SH-SY5Y (cell line): ENCODE data around the gene HOMER1.

Source experiments
- GATA2 ChIP-seq: IDR thresholded peaks from 2 replicates; pipeline ENCODE4 v1.6.1; 2011; ENCODE audit warnings: mild to moderate bottlenecking, low read depth, low read length
- GATA3 ChIP-seq: IDR thresholded peaks from 2 replicates; pipeline ENCODE4 v1.6.1; 2011; ENCODE audit warnings: low read depth, mild to moderate bottlenecking, low read length, moderate library complexity

The HOMER1 gene

GRCh38 chr5:79535477-79536192, 21.7 kb upstream of the HOMER1 start:
- no peak for TF ChIP-seq GATA2
- no peak for TF ChIP-seq GATA3

DNA sequence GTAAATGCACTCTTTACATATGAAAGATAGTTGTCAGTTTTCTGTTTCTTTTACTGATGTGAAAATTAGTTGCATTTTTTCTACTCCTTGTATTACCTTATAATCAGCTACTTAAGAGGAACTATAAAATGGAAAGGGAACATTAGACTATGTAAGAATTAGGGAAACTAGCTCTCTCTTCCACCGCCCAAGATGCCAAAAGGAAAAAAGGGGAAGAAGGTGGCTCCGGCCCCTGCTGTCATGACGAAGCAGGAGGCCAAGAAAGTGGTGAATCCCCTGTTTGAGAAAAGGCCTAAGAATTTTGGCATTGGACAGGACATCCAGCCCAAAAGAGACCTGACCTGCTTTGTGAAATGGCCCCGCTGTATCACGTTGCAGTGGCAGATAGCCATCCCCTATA, 15.2 kb upstream of the HOMER1 start:
- TF ChIP-seq GATA2 = no peak
- no peak for TF ChIP-seq GATA3

GRCh38 chr5:79527431-79527830, 13.5 kb upstream of the HOMER1 start:
- no peak for TF ChIP-seq GATA2
- no peak for TF ChIP-seq GATA3

- TF ChIP-seq GATA3 = no peak
- TF ChIP-seq GATA2 = no peak
Observed at GRCh38 chr5:79526928-79527327, 13.0 kb upstream of the HOMER1 start.

- TF ChIP-seq GATA2 (no peak), GATA3 (no peak)
Observed at GRCh38 chr5:79526493-79526892, 12.6 kb upstream of the HOMER1 start.

GRCh38 chr5:79521156-79521555, 7.2 kb upstream of the HOMER1 start:
- TF ChIP-seq GATA2 (no peak), GATA3 (no peak)

- no peak for TF ChIP-seq GATA2
- no peak for TF ChIP-seq GATA3
Observed at GRCh38 chr5:79518718-79519117, 4.8 kb upstream of the HOMER1 start.

DNA sequence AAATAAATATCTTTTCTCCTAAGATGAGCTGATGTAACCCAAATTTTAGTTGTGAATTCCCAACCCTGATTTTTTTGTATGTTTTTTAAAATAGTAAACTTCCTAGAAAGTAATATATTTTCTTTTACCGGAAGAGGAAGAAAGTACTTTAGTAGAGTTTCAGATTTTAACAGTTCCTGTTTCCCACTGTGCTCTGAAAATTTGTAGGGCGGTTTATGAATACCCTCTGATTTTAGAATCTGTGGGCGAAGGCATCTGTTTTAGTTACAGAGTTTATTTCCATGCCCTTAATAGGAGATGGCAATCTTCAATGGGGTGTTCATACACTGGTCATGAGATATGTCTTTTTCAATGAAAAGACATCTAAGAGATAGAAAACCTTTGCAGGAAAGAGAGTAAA, 3.7 kb upstream of the HOMER1 start:
- TF ChIP-seq GATA3 (no peak), GATA2 (no peak)

DNA sequence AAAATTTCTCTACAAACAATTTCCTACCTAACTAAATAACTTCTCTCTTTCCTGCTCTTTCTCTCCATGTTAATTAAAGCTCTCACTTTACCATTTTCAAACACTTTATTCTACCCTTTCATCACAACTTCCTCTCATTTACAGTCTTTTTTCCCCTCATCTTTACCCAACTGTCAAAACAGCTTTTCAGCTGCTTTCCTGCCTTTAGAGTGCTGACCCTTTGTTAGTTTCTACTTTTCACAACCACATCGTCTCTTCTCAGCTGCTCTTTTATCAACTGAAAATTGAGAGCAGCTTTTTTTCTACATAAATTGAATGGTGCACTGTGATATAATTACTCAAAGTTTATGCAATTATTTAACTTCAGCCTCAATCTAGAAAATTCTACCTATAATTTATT, 3.1 kb upstream of the HOMER1 start:
- TF ChIP-seq GATA3 = no peak

DNA sequence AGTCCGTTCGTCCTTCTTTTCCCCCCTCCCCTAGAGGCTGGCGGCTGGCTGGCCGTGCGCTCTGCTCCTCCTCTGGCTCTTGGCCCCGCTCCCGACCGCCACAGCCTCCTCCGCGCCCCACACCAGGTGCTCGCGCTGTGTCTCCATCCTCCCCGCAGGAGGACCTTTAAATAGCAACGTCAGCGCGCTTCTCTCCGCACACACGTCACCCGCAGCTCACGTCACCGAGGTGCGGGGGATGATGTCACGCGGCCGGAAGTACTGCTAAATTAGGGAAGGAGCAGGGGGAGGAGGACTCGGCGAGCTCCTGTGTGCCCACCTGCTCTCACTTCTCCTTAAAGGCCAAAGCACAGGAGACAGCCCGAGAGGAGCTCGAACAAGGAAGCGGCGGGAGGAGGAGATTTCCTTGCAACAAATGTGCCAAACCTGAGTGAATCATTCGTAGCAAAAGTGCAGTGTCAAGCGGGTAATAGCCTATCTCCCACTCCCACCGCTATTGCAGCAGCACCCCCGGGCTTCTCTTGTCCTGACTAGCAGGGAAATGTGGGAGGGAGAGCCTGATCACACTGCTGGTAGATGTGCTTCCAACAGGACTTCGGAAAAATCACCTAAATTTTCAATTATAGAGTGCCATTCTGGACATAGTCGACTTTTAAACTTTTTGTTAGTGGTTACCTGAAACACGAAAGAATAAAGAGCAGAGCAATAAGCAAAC, 614 bp upstream of the HOMER1 start:
- no peak for TF ChIP-seq GATA3
- no peak; the same call in 1 of the 2 replicates for TF ChIP-seq GATA2

- TF ChIP-seq GATA3 = no peak
- TF ChIP-seq GATA2 = no peak
Observed at GRCh38 chr5:79513308-79513703, 628 bp downstream of the HOMER1 start.

DNA sequence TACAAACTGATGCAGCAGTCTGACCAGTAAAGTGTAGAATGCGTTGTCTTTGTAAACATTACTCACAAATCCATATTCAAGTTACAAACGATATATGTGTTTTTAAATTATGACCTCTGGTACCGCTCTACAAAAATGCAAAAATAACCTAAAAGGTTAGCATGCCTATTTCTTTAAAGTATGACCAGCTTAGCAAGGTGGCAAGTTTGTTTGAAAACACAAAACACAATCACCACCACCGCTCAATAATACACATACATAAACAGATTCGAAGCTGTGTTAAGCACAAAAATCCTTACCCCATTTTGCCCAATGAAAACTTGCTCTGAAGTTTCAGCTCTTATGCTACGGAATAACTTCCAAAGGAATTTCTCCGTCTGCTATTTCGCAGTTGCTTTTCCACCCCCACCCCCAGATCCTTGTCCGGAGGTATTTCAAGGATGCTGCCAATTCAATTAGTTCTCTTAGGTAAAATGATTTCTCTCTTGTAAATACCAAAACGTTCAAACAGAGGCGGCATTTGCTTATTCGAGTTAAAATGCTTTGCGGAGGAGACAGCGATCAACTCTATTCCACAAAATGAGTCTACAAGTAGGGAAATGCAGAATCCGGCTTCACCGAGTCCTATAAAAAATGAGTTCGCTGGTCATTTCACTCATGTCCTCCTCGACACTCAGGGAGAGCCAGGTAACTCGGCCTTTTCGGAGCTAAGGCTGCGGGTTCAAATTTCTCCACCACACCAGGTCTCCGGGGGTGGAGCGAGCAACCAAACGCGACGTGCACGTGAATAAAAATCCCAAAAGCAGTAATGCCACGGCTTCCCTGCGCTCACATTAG, 1.2 kb downstream of the HOMER1 start:
- TF ChIP-seq GATA2 (no peak), GATA3 (no peak)

- TF ChIP-seq GATA3 (no peak), GATA2 (no peak)
Observed at GRCh38 chr5:79512049-79512448, 1.9 kb downstream of the HOMER1 start.

DNA sequence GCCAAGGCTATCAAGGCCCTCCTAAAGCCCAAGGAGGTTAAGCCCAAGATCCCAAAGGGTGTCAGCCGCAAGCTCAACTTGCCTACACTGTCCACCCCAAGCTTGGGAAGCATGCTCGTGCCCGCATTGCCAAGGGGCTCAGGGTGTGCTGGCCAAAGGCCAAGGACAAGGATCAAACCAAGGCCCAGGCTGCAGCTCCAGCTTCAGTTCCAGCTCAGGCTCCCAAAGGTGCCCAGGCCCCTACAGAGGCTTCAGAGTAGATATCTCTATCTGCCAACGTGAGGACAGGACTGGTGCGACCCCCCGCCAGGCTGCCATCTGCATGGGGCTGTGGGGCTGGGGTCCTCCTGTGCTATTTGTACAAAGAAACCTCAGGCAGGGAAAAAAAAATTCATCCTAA, 3.3 kb downstream of the HOMER1 start:
- TF ChIP-seq GATA3 (no peak), GATA2 (no peak)

DNA sequence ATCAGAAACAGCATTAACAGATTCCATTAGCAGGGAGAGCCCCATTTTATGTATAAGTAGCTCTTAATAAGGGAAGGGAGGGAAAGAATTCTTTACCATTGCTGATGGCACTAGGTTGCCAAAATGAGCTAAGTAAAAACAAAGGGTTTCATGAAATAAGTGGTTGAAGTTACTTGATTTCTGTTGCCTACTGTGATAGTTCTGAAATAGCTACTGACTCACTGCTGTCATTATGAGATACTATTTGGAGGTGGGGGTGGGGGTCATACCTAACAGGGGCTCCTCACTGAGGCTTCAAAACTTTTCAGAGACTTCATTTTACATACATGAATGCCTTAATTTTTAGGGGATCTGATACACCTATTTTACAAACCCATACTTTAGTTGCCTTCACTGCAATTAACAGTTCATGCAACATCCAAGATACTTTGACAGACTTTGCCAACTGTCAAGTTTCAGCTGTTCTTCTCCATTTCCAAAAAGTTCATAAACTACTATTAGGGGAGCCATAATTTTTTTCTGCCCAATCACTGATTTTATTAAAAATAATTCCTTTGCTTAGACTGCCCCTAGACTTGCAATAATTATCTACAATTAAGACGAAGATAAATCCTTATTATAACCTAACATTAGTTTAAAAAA, 4.6 kb downstream of the HOMER1 start:
- TF ChIP-seq GATA3 (no peak), GATA2 (no peak)
